Measurements from ENCODE around the gene PKNOX2.

The PKNOX2 gene

GRCh38 chr11:125364121-125364826 lies 199.7 kb downstream of the PKNOX2 start:
- TF ChIP-seq CTCF (conservative IDR thresholded peaks at IDR 0.05; ENCODE audit: control insufficient read depth, insufficient read depth, low read depth, low read length): no peak
- no peak for DNase-seq (ENCODE audit: low read depth)

DNA sequence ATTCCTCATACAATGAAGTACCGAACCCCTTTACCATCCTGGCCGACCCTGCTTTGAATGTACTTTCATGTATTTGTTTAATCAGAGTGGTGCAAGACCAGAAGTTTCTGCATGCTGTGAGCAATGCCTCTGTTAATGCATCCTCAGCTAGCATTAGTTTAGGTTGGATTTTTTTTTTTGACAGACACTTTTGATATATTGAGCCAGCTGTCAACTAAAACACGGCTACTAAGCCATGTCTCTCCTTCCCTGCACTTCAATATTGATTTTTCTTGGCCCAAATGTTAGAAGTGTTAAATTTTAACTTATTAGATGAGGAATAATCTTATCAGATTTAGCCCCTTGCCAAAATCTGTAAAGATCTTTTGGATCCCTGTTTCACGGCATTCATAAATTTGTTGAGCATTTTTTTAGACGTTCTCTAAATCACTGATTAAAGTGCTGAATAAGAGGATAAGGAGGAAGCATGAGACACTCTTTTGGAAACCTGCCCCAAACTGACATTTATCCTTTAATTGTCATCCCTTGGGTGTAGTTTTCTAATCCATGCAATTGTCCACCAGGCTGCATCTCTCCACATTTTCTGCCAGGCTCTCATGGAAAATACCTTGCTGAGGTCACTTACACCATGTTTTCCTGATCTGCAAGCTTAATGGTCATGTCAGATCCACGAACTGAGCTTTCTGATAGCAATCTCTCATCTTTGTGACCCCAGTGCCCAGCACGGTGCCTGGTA lies 200.8 kb downstream of the PKNOX2 start:
- DNase-seq (ENCODE audit: low read depth): no peak
- no peak overlapping the region for H3K4me3 ChIP-seq (ENCODE audit: control insufficient read depth, low read depth, low read length)
- TF ChIP-seq CTCF (conservative IDR thresholded peaks at IDR 0.05; ENCODE audit: control insufficient read depth, insufficient read depth, low read depth, low read length): no peak

More at GRCh38 chr11:125364121-125364826, 199.7 kb downstream of the PKNOX2 start:
- H3K4me3 ChIP-seq (ENCODE audit: control insufficient read depth, low read depth, low read length): no peak overlapping the region

DNA sequence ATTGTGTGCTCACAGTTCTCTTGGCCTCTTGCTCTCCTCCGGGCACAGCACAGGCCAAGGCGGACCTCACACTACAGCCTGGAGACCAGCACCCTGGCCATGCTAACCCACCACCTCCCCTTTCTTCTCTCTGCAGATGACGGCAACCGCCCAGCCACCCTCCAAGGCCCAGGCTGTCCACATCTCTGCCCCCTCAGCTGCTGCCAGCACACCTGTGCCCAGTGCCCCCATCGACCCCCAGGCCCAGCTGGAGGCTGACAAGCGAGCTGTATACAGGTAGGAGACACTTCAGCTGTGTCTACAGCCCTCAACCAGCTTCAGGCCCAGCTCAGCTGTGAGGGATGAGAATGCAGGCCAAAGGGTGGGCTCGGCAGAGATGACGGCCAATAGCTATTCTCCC lies 203.2 kb downstream of the PKNOX2 start:
- DNase-seq (ENCODE audit: low read depth): no peak
- no peak for TF ChIP-seq CTCF (conservative IDR thresholded peaks at IDR 0.05; ENCODE audit: control insufficient read depth, insufficient read depth, low read depth, low read length)
- no peak overlapping the region for H3K4me3 ChIP-seq (ENCODE audit: control insufficient read depth, low read depth, low read length)

GRCh38 chr11:125368757-125369156 lies 204.2 kb downstream of the PKNOX2 start:
- no peak for DNase-seq (ENCODE audit: low read depth)
- no peak for TF ChIP-seq CTCF (conservative IDR thresholded peaks at IDR 0.05; ENCODE audit: control insufficient read depth, insufficient read depth, low read depth, low read length)
- no peak overlapping the region for H3K4me3 ChIP-seq (ENCODE audit: control insufficient read depth, low read depth, low read length)

DNA sequence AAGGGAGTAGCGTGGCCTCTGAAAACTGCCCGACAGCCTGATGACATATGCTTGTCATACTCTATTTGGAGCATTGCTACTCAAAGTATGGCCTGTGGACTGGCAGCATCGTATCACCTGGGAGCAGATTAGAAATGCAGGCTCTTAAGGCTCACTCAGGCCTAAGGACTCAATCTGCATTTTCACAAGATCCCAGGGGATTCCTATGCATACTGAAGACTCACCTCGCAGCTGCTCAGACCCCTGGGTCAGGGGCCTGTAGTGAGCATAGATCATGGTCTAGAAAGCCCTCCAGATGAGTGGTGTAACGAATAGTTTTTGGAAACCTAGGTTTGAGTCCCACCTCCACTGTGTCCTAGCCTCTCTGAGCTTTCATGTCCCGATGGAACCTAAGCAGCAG lies 205.3 kb downstream of the PKNOX2 start:
- DNase-seq (ENCODE audit: low read depth): no peak
- no peak overlapping the region for H3K4me3 ChIP-seq (ENCODE audit: control insufficient read depth, low read depth, low read length)
- no peak for TF ChIP-seq CTCF (conservative IDR thresholded peaks at IDR 0.05; ENCODE audit: control insufficient read depth, insufficient read depth, low read depth, low read length)

DNA sequence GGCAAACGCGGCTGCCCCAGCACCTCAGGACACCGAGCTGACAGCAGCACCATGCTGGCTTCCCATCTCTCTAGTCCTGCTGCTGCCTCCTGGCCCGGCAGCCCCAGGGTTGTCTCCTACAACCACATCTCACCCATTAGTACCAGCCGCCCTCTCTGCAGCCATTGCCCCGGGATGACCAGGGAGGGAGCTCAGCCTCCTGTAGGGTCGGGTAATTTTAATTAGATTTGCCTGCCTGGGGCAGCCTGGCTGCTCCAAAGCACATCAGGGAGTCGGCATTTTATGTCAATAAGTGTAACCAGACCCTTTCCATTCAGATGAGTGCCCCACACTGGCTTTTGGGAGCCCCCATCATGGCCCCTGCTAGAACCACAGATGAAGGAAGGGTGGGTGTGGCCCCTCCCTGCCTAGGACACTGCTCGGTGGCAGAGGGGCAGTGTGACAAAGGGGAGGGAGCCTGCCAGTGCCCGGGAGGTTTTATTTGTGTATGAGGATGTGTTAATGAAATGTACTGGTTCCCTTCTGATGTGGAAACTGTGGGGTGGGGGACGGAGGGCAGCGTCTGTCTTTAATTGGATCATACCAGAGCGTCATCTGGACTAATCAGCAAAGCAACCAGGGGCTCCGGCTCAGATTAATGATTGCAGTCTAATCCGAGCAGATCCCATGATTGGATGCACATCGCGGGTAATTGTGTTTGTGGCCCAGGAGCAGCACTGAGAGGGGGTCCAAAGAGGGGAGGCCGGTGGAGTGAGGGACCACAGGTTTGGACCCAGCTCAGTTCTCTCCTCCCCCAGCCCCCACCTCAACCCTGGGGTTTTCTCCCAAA lies 206.2 kb downstream of the PKNOX2 start:
- no peak for DNase-seq (ENCODE audit: low read depth)
- H3K4me3 ChIP-seq (ENCODE audit: control insufficient read depth, low read depth, low read length): no peak overlapping the region
- TF ChIP-seq CTCF (conservative IDR thresholded peaks at IDR 0.05; ENCODE audit: control insufficient read depth, insufficient read depth, low read depth, low read length): no peak

All from fibroblast of mammary gland (primary cell).